Adrenal gland (tissue), 12 donors: ENCODE measurements around the gene USP40. TPM values are rescaled to one million over a fixed set of nuclear protein-coding genes. Genes with fewer than 3 reads are reported as not detected.

ENCODE experiments used
- DNase-seq, 7 donors: peaks; one replicate each; pipeline ENCODE4 v3.0.0-alpha.2; 2019 to 2020
- H3K27ac ChIP-seq, 5 donors: fragments of 200-600 bp; sonication (generic) in 4 of 5; 1 replicate in 3 of 5; 2 replicates in 2 of 5; pipeline versions ENCODE4 v1.5.1 to v1.8.0; 2016 to 2020; ENCODE audit warnings: mild to moderate bottlenecking in 1 of 5
- H3K27me3 ChIP-seq: fragments of 200-600 bp; 2 replicates; pipeline ENCODE4 v1.8.0; 2021
- H3K36me3 ChIP-seq, 2 donors: fragments of 200-600 bp; replicated peaks in 1 of 2; 1 replicate in 1 of 2; 2 replicates in 1 of 2; pipeline versions ENCODE4 v1.5.1 to v1.8.0; 2018 to 2022
- H3K4me1 ChIP-seq, 2 donors: fragments of 200-600 bp; replicated peaks in 1 of 2; 1 replicate in 1 of 2; 2 replicates in 1 of 2; pipeline versions ENCODE4 v1.5.1 to v1.8.0; 2018 to 2021
- H3K4me3 ChIP-seq, 4 donors: fragments of 200-600 bp; sonication (generic) in 3 of 4; one replicate each; pipeline ENCODE4 v1.5.1; 2016 to 2018
- H3K9me3 ChIP-seq, 3 donors: fragments of 200-600 bp; sonication (generic) in 1 of 3; replicated peaks in 1 of 3; 1 replicate in 2 of 3; 2 replicates in 1 of 3; pipeline versions ENCODE4 v1.5.1 to v1.8.0; 2016 to 2021
- POLR2A ChIP-seq, 2 donors: fragments of 450-650 bp; IDR thresholded peaks; one replicate each; pipeline ENCODE4 v1.6.1; 2017; ENCODE audit warnings: antibody characterized with exemption in 2 of 2, mild to moderate bottlenecking in 2 of 2, moderate library complexity in 1 of 2
- WGBS, 4 donors: extraction: QIAGEN DNeasy Blood & Tissue Kit in 2 of 4; methylation state at CpG; one replicate each; pipeline versions ENCODE4 v1.1.5 to v1.1.7; 2013 to 2017; 5-methylcytosine and 5-hydroxymethylcytosine counted together
- intact Hi-C, 2 donors: fragments of 100-400 bp; cut with DNase I; formaldehyde crosslinking; loops; one replicate each; pipeline versions ENCODE4 v1.14.1 to v1.15.0; 2022 to 2023
- polyA plus RNA-seq, 3 donors: library from polyadenylated mRNA; stranded (reverse); fragments of 200-250 nt in 2 of 3; fragments of 350-450 nt in 1 of 3; fragmentation: Illumina TruSeq in 1 of 3; extraction: RNeasy Lipid Tissue Mini Kit (QIAGEN cat#74804) in 1 of 3; gene quantifications; one replicate each; pipeline ENCODE4 v1.2.3, GENCODE V29; 2013 to 2014
- total RNA-seq, 9 donors: library from RNA; depleted of rRNA in 4 of 9; stranded (reverse); fragments of >200 nt in 4 of 9; fragments of 120-200 nt in 1 of 9; fragmentation: NEBNext Ultra II Directional in 1 of 9; extraction: Animal tissue kit (Norgen Biotek cat#: 25700) in 1 of 9; gene quantifications; one replicate each; pipeline versions ENCODE4 v1.1.0 to v1.2.4, GENCODE V29; 2013 to 2023
- TF ChIP-seq, protein P1 (sequence below), 6 experiments: fragments of 450-650 bp in 4 of 6; fragments of 200-600 bp in 2 of 6; sonication (generic) in 1 of 6; IDR thresholded peaks; 1 replicate in 5 of 6; 2 replicates in 1 of 6; pipeline versions ENCODE4 v1.5.1 to v1.8.0; 2016 to 2021; ENCODE audit warnings: antibody characterized with exemption in 6 of 6, mild to moderate bottlenecking in 2 of 6, moderate library complexity in 1 of 6
- donor health status: healthy with polysubstance abuse.
- donor health status: Bipolar disorder and iron deficiency.
- donor health status: DM: yes; HTN: yes; CAD: no.
- donor health status: DM: no; HTN: no; CAD: no.
- donor health status: DM: no; HTN: no; CAD: no.
- donor health status: DM: yes; HTN: yes; CAD: no.

USP40 gene
- total and polyA plus RNA-seq, 12 donors = 25.1 to 98.7 (median 46.3) TPM

DNA sequence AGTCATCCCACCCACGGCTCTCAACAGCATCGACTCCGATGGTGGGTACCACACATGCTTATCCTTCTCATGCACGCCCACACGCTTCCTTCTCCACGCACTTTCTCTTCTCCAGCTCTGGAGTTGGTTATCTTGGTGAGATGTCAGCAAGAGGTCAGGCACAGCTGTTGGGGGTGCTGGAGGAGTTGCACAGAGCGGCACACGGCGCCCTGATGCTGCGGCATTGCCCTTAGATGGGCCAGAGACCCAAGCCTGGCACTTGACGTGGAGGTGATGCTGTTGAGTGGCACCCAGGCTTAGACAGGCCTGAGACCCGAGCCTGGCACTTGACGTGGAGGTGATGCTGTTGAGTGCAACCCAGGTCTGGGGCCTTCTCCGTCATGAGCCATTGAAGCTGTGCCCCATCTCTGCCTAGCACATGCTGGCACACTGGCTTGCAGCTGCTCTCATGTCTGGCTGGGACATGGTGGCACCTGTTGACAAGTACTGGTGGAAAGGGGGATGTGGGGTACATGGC, 129.1 kb downstream of the USP40 start:
- no peak overlapping the region for H3K27ac ChIP-seq
- H3K36me3 ChIP-seq = peaks cover 0 to 23% of the 10 kb centered on the region in 2 donors
- H3K9me3 ChIP-seq = no peaks in the 10 kb centered on the region
- no peaks in the 10 kb centered on the region for H3K4me1 ChIP-seq
- intact Hi-C loops = no loop called here
- H3K27me3 ChIP-seq = no peaks in the 10 kb centered on the region
- H3K4me3 ChIP-seq = no peak overlapping the region
- no peak for TF ChIP-seq POLR2A (IDR thresholded peaks at IDR 0.05)
- TF ChIP-seq, protein P1, sequence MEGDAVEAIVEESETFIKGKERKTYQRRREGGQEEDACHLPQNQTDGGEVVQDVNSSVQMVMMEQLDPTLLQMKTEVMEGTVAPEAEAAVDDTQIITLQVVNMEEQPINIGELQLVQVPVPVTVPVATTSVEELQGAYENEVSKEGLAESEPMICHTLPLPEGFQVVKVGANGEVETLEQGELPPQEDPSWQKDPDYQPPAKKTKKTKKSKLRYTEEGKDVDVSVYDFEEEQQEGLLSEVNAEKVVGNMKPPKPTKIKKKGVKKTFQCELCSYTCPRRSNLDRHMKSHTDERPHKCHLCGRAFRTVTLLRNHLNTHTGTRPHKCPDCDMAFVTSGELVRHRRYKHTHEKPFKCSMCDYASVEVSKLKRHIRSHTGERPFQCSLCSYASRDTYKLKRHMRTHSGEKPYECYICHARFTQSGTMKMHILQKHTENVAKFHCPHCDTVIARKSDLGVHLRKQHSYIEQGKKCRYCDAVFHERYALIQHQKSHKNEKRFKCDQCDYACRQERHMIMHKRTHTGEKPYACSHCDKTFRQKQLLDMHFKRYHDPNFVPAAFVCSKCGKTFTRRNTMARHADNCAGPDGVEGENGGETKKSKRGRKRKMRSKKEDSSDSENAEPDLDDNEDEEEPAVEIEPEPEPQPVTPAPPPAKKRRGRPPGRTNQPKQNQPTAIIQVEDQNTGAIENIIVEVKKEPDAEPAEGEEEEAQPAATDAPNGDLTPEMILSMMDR (IDR thresholded peaks at IDR 0.05) = no peak
- WGBS, 4 donors = 93 to 99% (median 97%) methylated on average over 14 of the region's 14 CpGs
- no peak for DNase-seq

- Histone ChIP-seq H3K4me3 (no peak overlapping the region), H3K27ac (no peak overlapping the region), H3K36me3 (peaks cover 0 to 23% of the 10 kb centered on the region in 2 donors), H3K9me3 (no peaks in the 10 kb centered on the region), H3K27me3 (no peaks in the 10 kb centered on the region), H3K4me1 (no peaks in the 10 kb centered on the region)
- TF ChIP-seq, protein P1 (IDR thresholded peaks at IDR 0.05) = no peak
- TF ChIP-seq POLR2A (IDR thresholded peaks at IDR 0.05) = no peak
- intact Hi-C loops = no loop called here
- WGBS, 4 donors = 93 to 96% (median 95%) methylated on average over 13 to 17 of the region's 17 CpGs
- no peak for DNase-seq
Measured at GRCh38 chr2:233436691-233437438, 129.7 kb downstream of the USP40 start.

DNA sequence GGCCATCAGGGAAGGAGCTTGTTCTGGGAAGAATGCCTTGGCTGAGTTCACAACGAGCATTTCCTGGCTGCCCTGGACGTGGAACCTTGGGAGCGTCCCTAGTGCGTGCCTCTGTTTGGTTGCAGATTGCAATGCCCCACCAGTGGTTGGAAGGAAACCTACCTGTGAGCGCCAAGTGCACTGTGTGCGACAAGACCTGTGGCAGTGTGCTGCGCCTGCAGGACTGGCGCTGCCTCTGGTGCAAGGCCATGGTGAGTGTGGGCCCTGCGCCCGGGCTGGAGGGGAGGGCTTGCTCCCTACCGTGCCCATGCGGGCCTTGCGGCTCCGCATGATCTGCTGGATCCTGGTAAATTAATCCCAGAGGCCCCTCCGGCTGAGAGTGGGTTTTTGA, 130.4 kb downstream of the USP40 start:
- no peaks in the 10 kb centered on the region for H3K27me3 ChIP-seq
- no peaks in the 10 kb centered on the region for H3K4me1 ChIP-seq
- 91 to 96% (median 94%) methylated on average over 8 to 15 of the region's 15 CpGs for WGBS, 4 donors
- no peak overlapping the region for H3K27ac ChIP-seq
- peak in 1 of 7 donors; percentile 37 for DNase-seq
- intact Hi-C loops = no loop called here
- H3K9me3 ChIP-seq = no peaks in the 10 kb centered on the region
- H3K4me3 ChIP-seq = no peak overlapping the region
- peaks cover 0 to 23% of the 10 kb centered on the region in 2 donors for H3K36me3 ChIP-seq
- TF ChIP-seq POLR2A (IDR thresholded peaks at IDR 0.05) = no peak
- TF ChIP-seq, protein P1 (IDR thresholded peaks at IDR 0.05) = no peak

DNA sequence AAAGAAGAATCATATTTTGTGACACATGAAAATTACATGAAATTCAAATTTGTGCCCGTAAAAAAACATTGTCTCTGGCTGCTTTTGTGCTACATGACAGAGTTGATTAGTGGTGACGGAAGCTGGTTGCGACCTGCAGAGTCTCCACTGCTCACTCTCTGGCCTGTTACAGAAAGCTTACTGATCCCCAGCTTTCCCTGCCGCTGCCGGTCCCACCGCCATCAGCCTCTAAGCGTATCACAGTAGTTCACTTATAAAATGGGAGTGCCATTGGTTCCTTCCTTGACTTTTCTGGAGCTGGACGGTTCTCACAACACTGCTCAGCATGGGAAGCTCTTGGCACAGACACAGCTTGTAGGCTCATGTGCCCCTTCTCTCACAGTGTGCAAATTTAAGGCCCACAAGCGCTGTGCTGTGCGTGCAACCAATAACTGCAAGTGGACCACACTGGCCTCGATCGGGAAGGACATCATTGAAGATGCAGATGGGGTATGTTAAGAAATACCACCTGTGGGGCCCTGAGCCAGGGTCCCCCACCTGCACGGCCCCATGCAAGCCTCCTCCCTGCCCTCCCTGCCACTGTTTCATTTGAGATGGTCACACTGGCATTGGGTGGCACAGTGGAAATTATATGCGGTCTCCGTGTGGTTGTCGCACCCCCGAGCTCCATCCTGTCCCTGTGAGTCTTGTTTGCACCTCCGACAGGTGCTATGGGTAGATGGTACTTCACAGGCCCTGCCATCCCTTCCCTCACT, 131.0 kb downstream of the USP40 start:
- no peaks in the 10 kb centered on the region for H3K9me3 ChIP-seq
- H3K36me3 ChIP-seq = peaks cover 0 to 23% of the 10 kb centered on the region in 2 donors
- H3K27ac ChIP-seq = no peak overlapping the region
- 91 to 97% (median 96%) methylated on average over 18 of the region's 18 CpGs for WGBS, 4 donors
- no peak overlapping the region for H3K4me3 ChIP-seq
- no peaks in the 10 kb centered on the region for H3K4me1 ChIP-seq
- DNase-seq = peak in 1 of 7 donors; percentile 35
- H3K27me3 ChIP-seq = no peaks in the 10 kb centered on the region
- intact Hi-C loops = no loop called here
- TF ChIP-seq POLR2A (IDR thresholded peaks at IDR 0.05) = no peak
- TF ChIP-seq, protein P1 (IDR thresholded peaks at IDR 0.05) = no peak
